GM20431 (cell line): ENCODE measurements around the gene PDE11A.

ENCODE experiments used
- in situ Hi-C: fragments of 300-500 bp; cut with MseI, MboI; formaldehyde crosslinking; loops from one replicate; pipeline ENCODE4 v1.15.0; 2020; ENCODE audit warnings: low sequenced_read_pairs; ENCODE audit not compliant: unreplicated experiment

PDE11A gene

DNA sequence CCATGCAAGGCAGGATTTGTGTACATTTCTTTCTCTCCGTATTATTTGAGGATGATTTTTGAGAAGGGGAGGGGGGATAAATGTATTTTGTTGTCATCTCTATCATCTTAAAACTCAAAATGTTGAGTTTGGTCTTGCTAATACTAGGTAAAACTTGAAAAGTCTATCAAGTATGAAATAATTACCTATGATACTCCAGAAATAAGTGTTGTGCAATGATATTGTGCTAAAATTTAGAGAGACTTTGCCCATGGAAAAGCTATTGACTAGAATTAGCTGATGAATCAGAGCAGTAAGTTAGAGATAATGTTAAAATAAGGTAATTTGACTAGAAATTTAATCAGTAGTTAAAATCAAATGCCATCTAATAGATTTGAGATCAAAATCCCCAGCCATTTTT, 356.1 kb downstream of the PDE11A start:
- in situ Hi-C loops: no loop called here

DNA sequence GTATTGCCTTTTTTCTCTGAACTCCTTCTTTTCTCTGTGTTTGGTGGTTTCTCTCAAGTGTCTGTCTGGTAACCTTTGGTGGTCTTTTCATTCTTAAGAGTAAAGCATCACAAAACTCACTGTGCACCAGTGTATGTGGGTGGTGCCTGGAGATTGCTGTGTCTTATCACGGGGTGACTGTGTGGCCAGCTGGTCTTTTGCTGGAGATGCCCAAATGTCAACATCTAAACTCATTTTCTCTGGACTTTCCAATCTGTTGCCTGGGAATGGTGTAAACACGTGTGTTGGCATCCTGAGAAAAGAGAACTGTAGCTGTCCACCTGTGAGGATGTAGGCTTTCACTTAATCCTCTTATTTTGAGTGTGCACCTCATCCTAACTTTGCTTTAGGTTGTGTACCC, 356.8 kb downstream of the PDE11A start:
- in situ Hi-C loops: no loop called here

DNA sequence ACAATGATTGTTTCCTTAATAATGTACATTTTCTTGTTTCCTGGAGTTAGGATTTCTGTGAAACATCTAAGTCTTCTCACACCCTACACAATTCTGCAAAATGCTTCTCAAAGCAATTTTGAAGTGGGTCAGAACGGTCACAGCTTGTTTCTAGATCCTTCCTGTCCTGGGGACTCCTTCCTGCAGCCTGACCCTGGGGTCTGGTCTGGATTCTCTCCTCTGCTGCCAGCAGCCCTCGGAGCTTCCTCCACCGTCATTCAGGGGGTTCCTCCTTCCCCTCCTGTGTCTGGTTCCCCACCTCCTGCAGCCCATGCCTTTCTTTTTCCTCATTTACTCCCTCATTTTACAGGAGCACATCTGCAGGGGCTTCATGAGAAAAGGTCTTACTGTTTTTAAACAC, 357.9 kb downstream of the PDE11A start:
- in situ Hi-C loops: no loop called here

DNA sequence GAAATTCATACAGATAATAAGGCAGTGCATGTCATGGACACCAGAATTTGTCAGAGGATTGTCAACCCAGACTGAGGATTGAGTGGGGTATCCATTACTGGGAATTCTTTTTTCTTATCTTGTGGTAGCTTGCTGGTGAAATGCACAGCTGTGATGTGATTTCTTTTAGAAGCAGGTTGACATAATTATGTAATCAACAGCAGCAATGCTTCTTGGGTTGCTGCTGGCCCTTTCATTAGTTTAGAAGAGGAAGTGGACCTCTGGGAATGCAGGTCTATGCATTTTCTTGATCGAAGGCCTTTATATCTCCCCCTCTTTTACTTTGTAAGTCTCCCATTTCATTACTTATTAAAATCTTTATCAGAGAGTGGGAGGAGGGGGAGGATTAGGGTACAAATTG, 360.1 kb downstream of the PDE11A start:
- in situ Hi-C loops: no loop called here

DNA sequence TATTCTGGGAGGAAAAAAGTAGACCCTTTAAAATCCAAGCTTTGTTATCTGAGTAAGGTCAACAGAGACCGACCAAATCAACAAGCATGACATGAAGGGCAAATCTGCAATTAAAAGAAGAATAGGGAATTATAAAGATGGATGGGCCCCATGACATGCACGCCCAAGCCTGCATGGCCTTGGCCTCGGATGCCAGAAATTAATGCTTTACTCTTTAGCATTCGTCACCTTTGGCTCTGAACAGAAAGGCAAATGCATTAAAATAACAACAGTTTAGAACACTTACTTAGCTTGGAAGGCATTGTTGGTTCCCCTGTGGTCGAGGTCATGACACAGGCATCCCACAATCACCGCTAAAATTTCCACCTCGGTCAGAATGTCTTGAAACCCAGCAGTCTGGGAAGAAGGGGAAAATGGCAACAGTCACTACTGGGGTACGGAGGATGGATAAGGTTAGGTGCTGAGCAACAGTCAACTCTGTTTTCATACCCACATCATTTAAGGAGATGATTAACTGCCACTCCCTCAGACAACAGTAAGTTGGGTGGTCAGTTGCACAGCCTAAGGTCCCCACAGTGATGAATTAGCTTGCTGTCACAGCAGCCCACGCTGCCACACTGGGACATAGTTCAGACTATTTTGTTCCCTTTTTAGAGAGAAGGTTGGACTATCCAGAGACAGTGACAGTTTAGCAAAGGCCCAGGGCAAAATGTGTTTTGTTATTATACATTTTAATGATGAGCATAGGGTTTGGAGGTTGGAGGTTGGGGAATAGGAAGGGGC, 360.9 kb downstream of the PDE11A start:
- in situ Hi-C loops: no loop called here

DNA sequence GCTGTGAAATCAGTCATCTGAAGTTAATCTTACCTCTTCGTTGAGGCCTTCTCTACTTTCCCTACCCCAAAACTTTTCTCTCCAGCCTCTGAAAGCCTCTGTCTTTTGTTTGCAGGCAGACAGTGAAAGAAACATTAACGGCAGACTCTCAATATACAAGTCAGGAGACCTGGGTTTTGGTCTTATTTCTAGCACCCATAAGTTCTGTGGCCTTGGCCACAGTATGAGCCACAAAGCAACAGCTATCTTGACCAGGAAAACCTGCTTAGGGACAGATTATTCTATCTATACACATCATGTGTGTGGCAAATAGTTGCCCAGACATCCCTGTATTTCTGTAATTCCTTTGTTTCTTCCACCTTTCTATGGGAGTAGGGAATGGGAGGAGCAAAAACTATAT, 361.7 kb downstream of the PDE11A start:
- in situ Hi-C loops: no loop called here

DNA sequence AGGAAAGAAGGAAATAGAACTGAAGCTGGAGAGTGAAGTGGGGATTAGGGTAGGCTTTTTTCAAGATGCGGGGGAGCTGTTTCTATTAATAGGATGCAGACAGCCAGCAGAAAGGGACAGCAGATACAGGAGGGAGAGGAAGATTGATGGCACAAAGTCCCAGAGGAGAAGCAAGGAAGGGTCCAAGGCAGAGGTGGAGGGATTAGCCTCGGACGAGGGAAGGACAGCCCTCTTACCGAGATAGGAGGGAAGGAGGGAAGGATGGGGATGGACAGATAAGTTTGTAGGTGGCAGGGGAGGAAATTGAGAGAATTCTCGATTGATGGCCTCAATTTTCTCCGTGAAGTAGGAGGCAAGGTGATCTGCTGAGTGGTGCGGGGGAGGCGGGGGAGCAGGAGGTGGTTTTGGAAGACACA, 362.6 kb downstream of the PDE11A start:
- in situ Hi-C loops: no loop called here

DNA sequence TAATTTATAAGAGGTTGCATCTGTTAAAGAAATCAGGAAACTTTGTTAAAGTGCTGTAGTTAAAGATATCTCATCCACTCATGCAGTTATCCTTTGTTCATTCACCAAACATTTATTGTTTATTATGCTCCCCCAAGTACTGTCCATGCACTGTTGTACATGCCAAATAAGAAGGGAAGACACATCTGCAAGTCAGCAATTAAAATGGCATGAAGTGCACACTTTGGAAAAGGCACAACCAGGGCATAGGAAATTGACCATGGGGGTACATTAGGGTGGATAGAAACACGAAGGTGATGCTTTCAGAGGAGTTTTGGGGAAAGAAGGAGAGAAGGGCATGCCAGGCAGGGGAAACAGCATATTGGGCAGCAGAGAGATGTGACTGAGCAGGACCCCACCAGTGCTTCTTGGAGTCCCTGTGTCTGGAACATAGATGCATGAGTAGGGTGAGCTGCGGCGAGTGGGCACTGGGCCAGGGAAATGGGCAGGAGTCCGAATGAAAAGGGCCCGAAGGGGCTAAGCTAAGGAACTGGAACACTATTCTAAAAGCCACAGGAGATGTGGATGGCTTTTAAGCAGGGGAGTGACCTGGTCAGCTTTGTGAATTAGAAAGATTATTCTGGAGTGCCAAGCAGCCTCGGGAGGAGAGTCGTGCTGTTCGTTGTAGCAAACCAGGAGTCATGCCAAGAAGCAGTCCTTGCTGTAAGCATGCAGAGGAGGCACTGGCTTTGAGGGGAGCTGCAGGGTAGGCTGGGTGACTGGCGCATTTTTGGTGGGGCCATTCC, 363.7 kb downstream of the PDE11A start:
- in situ Hi-C loops: no loop called here

DNA sequence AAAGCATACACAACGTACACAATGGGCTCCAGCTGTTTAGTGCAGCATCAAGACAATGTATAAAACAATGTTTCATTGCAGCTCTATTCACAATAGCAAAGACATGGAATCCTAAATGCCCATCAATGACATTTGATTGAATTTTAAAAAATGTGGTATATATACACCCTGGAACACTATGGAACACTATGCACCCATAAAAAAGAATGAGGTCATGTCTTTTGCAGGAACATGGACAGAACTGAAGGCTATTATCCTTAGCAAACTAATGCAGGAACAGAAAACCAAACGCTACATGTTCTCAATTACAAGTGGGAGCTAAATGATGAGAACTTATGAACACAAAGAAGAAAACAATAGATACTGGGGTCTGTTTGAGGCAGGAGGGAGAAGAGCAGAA, 364.5 kb downstream of the PDE11A start:
- in situ Hi-C loops: no loop called here

DNA sequence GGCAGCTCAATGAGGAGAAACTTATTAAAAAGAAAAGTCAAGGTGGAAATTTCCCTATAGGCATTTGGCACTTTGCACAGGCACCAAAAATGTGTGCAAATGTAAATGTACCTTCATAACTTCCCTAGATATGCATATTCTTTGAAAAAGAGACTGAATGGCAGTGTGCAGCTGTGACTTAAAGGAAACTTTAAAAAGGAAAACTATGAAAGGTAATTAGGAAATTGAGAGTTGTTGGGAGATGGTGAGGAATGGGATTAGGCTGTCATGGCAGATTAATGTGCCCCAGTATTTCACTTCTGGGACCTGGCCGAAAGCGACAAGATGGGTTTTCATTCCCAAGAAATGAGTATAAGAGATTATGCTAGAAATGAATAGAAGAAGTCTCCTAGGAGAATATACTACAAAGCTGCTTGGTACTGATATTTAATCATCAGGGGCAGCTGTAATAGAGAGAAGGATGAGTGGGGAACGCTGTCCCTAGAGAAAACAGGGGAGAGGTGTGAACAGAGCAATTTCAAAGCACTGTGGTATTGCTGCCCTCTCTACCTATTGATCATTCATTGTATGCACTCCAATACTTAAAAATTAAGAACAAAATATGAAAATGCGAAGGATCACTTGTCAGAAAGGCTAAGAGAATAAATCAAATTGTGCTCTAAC, 366.9 kb downstream of the PDE11A start:
- in situ Hi-C loops: no loop called here

DNA sequence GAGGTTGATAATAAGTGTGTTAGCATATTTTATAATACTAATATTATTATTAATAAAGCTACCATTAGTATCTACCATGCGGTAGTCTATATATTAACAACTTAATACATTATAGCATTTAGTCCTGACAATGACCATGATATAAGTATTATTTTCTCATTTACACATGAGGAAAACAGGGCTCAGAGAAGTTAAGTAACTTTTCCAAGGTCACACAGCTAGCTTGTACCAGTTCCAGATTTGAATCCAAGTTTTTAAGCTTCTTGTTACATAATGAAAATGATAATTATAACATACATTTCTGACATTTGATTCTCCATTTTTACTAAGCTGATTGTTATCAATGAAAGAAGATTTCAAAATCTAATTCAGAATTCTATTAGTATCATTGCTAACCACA, 369.4 kb downstream of the PDE11A start:
- in situ Hi-C loops: no loop called here

DNA sequence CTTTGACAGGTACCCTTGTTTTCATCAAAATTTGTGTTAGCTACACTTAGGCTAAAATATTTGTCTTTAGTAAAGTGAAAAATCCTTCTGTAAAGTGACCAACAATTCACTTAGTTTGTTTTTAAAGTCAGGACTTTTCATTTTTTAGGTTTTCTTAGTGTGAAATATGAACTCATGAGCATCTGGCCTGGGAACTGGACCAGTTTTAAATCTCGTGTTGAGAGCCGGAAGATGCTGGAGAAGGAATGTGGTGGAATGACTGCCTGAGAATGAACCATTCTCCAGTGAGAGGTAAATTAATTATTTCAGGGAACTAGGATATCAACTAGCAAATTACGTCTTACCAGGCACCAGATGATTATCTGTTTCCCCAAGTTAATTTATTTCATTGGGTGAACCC, 374.3 kb downstream of the PDE11A start:
- in situ Hi-C loops: no loop called here

DNA sequence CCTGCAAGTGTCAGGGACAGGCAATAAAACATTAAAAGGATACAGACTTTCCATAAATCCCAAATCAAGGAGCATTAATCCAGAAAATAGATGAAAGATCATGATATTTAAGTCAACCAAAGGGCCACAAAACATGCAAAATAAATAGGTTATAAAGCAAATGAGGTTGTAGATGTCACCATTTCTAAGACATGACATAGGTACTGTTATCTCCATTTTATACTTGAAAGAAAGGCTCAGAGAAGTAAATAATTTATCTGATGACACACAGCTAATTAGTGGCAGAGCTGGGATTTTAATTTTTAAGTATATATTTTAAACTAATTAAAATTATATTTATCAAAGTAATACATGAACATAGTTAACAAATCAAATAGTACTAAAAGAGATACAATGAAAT, 378.2 kb downstream of the PDE11A start:
- in situ Hi-C loops: no loop called here

DNA sequence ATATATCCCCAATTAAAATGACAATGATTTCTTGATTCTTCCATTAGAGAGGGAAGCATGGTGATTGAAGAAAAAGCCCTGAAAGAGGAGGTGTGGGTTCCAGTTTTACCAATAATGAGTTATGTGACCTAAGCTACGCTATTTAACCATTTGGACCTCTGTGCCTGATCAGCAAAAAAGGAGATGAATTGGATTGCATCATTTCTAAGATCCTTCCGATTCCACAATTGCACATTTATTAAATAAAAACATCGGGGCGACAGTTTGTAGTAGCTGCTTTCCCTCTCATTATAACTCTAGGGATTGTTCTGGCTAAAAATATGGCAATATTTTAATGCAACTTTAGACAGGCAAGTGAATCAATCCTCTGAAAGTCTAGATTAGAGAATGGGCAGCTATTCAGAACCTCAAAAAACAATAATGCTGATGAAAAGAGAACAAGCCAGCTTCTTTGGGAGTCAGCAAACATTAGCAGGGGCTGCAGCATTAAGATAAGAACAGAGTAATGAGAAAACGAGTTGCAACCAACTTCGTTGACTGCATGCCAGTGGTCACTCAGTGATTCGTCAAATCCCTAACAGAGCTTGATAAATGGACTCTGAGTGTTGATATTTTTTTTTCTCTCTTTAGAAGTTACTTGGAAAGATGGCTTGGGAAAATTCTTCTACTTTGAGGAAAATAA, 378.8 kb downstream of the PDE11A start:
- in situ Hi-C loops: no loop called here

DNA sequence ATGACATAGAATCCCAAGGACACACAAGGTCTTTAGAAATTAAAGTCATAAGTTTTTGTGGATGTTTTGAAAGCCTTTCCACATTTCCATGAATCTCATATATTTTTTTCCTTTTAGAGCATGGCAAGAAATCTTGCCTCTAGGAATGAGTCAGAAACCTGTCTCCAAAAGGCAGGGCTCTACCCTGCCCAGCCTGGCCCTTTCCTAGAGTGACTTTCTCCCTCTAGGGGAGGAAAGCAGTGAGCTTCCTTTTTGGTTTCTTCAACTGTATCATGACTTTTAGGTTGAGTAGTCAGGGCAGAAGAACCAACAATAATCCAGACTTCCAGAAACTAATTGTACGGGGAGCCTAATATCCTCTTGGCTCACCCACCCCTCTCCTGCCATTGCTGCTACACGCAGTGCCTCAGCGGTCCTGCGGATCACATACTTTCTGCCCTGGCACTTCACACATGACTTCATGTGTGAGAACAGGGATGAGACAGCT, 379.8 kb downstream of the PDE11A start:
- in situ Hi-C loops: no loop called here

DNA sequence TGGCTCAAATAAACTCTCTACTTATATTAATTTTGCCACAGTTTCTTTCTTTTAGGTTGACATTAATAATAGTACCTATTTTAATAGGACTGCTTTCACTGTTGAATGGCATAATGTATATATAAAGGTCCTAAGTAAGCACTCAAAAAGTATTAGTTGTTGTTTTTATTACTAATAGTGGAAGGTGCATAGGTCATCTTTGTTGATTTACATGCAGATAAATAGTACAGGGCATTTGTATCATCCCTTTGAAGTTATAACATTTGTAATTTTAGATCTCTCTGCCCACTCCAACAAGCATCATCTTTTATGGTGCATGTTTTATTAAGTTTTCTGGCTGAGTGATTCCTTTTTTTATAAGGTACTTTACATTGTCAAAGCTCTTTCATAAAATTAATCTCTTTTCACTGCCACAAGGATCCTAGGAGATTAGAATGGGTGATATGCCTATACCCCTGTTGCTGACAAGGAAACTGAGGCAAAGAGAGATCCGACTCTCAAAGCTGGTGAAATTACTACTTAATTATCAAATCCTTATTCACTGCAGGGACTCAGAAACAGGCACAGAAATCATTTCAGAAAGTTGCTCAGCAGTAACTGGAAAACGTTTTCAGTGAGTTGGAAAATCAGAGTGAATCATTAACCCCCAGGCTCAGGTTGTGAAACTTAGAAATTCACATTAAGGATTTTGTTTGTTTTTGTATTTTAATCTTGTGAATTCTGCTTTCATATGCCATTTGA, 380.4 kb downstream of the PDE11A start:
- in situ Hi-C loops: no loop called here

DNA sequence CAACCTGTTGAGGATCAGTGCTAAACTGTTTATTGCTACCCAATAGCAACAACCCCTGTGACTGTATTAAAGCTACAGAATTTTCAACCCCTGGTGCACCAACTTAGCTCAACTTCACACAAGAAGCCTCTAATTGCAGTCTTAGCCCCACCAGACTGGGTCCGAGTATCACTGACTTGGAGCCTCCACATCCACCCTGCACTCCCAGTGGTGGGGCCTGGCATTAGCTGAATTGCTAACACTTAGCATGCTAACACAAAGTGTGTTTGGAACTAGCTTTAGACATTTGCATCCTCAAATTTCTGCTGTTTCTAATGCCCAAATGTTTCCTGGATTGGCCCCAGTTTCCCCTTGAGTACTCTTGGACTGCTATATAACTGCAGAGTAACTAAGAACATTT, 381.4 kb downstream of the PDE11A start:
- in situ Hi-C loops: no loop called here

DNA sequence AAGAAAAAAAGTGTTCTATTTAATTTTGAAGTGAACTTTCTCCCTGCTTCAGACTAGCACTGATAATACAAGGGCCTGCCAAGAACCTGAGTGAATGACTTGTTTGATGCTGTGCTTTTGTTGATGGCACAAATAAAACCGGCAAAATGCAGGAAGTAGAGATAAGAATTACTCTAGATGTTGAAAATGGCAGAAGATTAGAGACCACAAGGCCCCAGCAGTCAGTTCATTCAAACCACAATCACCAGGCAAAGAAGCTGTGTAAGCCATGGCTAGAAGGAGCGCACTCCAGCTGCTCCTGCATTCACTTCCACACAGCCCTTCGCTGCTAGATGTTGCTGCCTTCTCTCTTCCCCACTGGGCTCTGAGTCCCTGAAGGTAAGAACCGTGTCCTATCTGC, 383.0 kb downstream of the PDE11A start:
- in situ Hi-C loops: no loop called here

DNA sequence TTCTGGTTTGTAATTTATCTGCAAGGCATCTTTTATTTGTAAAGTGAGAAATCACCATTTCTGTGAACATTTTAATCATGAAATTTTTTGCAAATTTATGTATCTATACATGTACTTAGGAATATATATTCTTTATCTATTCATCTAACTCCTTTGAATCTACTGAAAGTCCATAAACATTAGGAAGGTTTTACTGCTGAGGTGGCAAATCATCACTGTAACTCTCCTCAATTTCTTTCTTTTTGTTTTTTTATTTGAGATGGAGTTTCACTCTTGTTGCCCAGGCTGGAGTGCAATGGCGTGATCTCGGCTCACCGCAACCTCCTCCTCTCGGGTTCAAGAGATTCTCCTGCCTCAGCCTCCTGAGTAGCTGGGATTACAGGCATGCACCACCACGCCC, 383.7 kb downstream of the PDE11A start:
- in situ Hi-C loops: no loop called here

DNA sequence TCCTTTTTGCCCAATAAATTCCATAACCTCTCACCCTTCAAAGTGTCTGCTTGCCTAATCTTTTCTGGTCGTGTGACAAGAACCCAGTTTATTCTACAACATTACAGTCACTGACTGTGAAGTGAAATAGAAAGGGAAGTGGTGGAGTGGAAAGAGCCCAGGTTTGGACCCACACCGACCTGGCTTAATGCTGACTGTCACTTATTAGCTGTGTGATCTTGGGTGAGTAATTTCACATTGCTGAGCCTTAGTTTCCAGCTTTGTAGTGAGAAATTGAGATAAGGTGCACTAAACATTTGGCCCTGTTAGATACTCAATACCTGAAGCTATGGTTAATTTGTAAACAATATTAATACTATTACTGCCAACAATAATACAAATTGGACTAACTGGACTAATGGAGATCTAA, 388.9 kb downstream of the PDE11A start:
- in situ Hi-C loops: no loop called here
